ENCODE measurements around the gene ALPI.

Gene ALPI

DNA sequence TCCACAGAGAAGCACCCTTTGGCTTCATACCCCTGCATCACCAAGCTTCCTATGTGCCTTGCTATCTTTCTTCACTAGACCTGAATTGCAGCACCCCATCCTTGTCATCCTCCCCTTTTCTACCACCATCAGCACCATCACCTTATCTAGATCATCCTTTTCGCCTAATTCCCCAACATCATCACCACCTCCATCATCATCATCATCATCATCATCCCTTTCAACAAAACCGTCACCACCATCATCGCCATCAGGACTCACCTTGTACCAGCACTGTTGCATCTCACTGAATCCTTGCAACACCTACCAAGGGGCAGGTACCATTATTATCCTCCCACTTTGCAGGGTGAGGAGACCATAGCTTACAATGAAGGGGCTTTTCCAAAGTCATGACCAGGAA lies 42.5 kb downstream of the ALPI start:
- H3K4me2 ChIP-seq (ENCODE audit: insufficient read depth, low read length) = no peak overlapping the region
- H3K4me1 ChIP-seq (ENCODE audit: insufficient read depth, low read length) = no peaks in the 10 kb centered on the region
- H3K9me3 ChIP-seq (ENCODE audit: insufficient read depth, low read length, severe bottlenecking) = no peaks in the 10 kb centered on the region
- no peaks in the 10 kb centered on the region for H3K36me3 ChIP-seq (ENCODE audit: insufficient read depth, low read length)
- no peak for DNase-seq
- no peak for ATAC-seq (ENCODE audit: insufficient read depth, low read depth)
- TF ChIP-seq CTCF (IDR thresholded peaks at IDR 0.05; ENCODE audit: borderline replicate concordance, extremely low read depth, low read length, poor library complexity, severe bottlenecking) (no peak), EZH2 (IDR thresholded peaks at IDR 0.05; ENCODE audit: borderline replicate concordance, low read depth, low read length, severe bottlenecking) (no peak)
- no peaks in the 10 kb centered on the region for H3K79me2 ChIP-seq (ENCODE audit: insufficient read depth, low read length)
- H3K27me3 ChIP-seq (ENCODE audit: insufficient read depth, low read length, poor library complexity) = peaks cover 3% of the 10 kb centered on the region
- no peak overlapping the region for H3K27ac ChIP-seq (ENCODE audit: low read length)
- H2AFZ ChIP-seq (ENCODE audit: low read depth, low read length) = no peak overlapping the region
- no peak overlapping the region for H3K4me3 ChIP-seq (ENCODE audit: low read depth in 1 of 2, low read length in 2 of 2)
- no peak overlapping the region for H3K9ac ChIP-seq (ENCODE audit: low read depth, low read length)
- no peaks in the 10 kb centered on the region; the same call in 1 of the 2 replicates for H4K20me1 ChIP-seq (ENCODE audit: insufficient read depth, low read length)

DNA sequence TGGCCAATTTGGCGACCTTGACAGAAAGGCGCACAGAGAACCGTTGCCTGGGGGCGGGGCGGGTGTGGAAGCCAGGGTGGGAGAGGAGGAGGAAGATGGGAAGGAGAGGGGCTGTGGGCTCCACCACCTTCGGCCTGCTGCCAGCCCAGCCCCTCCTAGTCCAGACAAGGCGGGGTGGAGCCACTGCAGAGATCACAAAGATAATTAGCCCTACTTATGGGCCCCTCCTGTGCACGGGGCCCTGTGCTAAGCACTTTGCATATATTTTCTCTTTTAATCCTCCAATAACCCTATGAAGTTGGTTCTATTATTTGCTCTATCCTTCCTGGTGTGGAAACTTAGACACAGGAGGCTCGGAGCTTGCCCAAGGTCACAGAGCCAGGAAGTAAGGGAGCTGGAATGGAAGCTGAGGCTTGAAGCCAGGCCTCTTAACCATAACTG lies 45.4 kb downstream of the ALPI start:
- Histone ChIP-seq H3K4me1 (ENCODE audit: insufficient read depth, low read length) (no peaks in the 10 kb centered on the region), H3K4me2 (ENCODE audit: insufficient read depth, low read length) (no peak overlapping the region), H3K36me3 (ENCODE audit: insufficient read depth, low read length) (no peaks in the 10 kb centered on the region), H3K4me3 (ENCODE audit: low read depth in 1 of 2, low read length in 2 of 2) (no peak overlapping the region), H3K9ac (ENCODE audit: low read depth, low read length) (no peak overlapping the region), H3K27ac (ENCODE audit: low read length) (no peak overlapping the region), H3K79me2 (ENCODE audit: insufficient read depth, low read length) (no peaks in the 10 kb centered on the region), H3K9me3 (ENCODE audit: insufficient read depth, low read length, severe bottlenecking) (no peaks in the 10 kb centered on the region), H3K27me3 (ENCODE audit: insufficient read depth, low read length, poor library complexity) (peaks cover 18% of the 10 kb centered on the region), H2AFZ (ENCODE audit: low read depth, low read length) (no peak overlapping the region), H4K20me1 (ENCODE audit: insufficient read depth, low read length) (no peaks in the 10 kb centered on the region)
- ATAC-seq (ENCODE audit: insufficient read depth, low read depth) = no peak
- TF ChIP-seq EZH2 (IDR thresholded peaks at IDR 0.05; ENCODE audit: borderline replicate concordance, low read depth, low read length, severe bottlenecking) (no peak), CTCF (IDR thresholded peaks at IDR 0.05; ENCODE audit: borderline replicate concordance, extremely low read depth, low read length, poor library complexity, severe bottlenecking) (no peak)
- DNase-seq = no peak

DNA sequence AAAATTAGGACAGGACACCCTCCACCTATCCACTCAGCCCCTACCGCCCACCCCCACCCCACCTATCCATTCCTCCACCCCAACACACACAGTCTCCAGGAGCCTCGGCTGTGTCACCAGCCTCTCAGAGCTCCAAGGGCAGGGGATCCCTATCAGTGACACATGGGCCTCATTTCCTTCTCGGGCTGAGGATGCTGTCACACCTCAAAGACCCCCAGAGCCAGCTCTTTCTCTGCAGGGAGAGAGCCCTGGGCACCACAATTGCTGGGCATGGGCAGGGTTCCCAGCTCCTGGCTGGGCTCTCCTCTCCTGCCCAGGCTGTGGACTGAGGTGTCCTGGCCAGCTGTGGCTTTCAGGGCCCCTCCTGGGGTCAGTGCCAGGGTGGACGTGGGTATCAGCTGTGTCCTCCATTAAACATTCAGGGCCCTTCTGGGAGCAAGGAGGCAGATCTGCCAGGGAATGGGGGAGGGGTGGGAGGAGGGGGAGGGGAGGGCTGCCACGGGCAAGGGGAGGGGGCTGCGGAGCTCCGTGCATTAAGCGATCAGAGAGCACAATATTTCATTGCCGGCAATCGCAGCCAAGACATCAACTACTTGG lies 45.9 kb downstream of the ALPI start:
- no peaks in the 10 kb centered on the region for H4K20me1 ChIP-seq (ENCODE audit: insufficient read depth, low read length)
- no peak overlapping the region for H2AFZ ChIP-seq (ENCODE audit: low read depth, low read length)
- TF ChIP-seq EZH2 (IDR thresholded peaks at IDR 0.05; ENCODE audit: borderline replicate concordance, low read depth, low read length, severe bottlenecking) = no peak
- no peak for TF ChIP-seq CTCF (IDR thresholded peaks at IDR 0.05; ENCODE audit: borderline replicate concordance, extremely low read depth, low read length, poor library complexity, severe bottlenecking)
- peaks cover 18% of the 10 kb centered on the region for H3K27me3 ChIP-seq (ENCODE audit: insufficient read depth, low read length, poor library complexity)
- no peak overlapping the region for H3K27ac ChIP-seq (ENCODE audit: low read length)
- no peak overlapping the region for H3K9ac ChIP-seq (ENCODE audit: low read depth, low read length)
- H3K4me2 ChIP-seq (ENCODE audit: insufficient read depth, low read length) = no peak overlapping the region
- no peaks in the 10 kb centered on the region for H3K9me3 ChIP-seq (ENCODE audit: insufficient read depth, low read length, severe bottlenecking)
- H3K4me3 ChIP-seq (ENCODE audit: low read depth in 1 of 2, low read length in 2 of 2) = no peak overlapping the region
- H3K79me2 ChIP-seq (ENCODE audit: insufficient read depth, low read length) = no peaks in the 10 kb centered on the region
- ATAC-seq (ENCODE audit: insufficient read depth, low read depth) (no peak), DNase-seq (no peak)
- no peaks in the 10 kb centered on the region for H3K36me3 ChIP-seq (ENCODE audit: insufficient read depth, low read length)
- no peaks in the 10 kb centered on the region for H3K4me1 ChIP-seq (ENCODE audit: insufficient read depth, low read length)

Measured in DND-41 (cell line).